PC-3 (cell line): ENCODE results near the gene PTGS1. TPM values are rescaled to one million over a fixed set of nuclear protein-coding genes. Genes with fewer than 3 reads are reported as not detected.

ENCODE experiments used
- ATAC-seq: fragments of 200-7000 bp; cut with Tn5 transposase; 2 replicates; pipeline ENCODE4 v1.9.1; 2020; ENCODE audit warnings: mild to moderate bottlenecking, moderate library complexity
- BruUV-seq: library from RNA; stranded (reverse); fragments of 400-500 nt; replicated peaks from 2 replicates; lab custom pipeline; 2021; lab: Mats Ljungman, UMichigan
- CTCF ChIA-PET: fragments of 300-600 bp; sonication (Branson Sonifier 250); formaldehyde crosslinking; loops from one replicate; lab custom pipeline; 2022; ENCODE audit warnings: antibody characterized with exemption; lab: Charles Lee
- POLR2A ChIA-PET: fragments of 300-600 bp; sonication (Branson Sonifier 250); formaldehyde crosslinking; loops from one replicate; lab custom pipeline; 2022; ENCODE audit warnings: antibody characterized with exemption; ENCODE audit not compliant: unreplicated experiment; lab: Charles Lee
- DNase-seq: peaks from one replicate; pipeline ENCODE4 v3.0.0-alpha.2; 2015
- H2AFZ ChIP-seq: fragments of 300-600 bp; sonication (generic); 2 replicates; pipeline ENCODE4 v1.6.0; 2016; ENCODE audit warnings: antibody characterized with exemption, low read length
- H3F3A ChIP-seq: fragments of 300-600 bp; sonication (generic); one replicate; pipeline ENCODE4 v1.6.0; 2017; ENCODE audit warnings: antibody characterized with exemption, low read length, control low read depth, mild to moderate bottlenecking; ENCODE audit not compliant: unreplicated experiment
- H3K27ac ChIP-seq: fragments of 300-600 bp; sonication (generic); 2 replicates; pipeline ENCODE4 v1.5.1; 2016; ENCODE audit warnings: mild to moderate bottlenecking, low read length
- H3K27me3 ChIP-seq: fragments of 300-600 bp; sonication (generic); 2 replicates; pipeline ENCODE4 v1.6.1; 2016; ENCODE audit warnings: low read length, mixed read lengths
- H3K36me3 ChIP-seq: fragments of 300-600 bp; sonication (generic); 2 replicates; pipeline ENCODE4 v1.6.1; 2016; ENCODE audit warnings: low read depth, mixed run types, low read length, mixed read lengths
- H3K4me1 ChIP-seq: fragments of 300-600 bp; sonication (generic); 2 replicates; pipeline ENCODE4 v1.5.1; 2016; ENCODE audit warnings: low read length; ENCODE audit not compliant: insufficient read depth
- H3K4me2 ChIP-seq: fragments of 300-600 bp; sonication (generic); 2 replicates; pipeline ENCODE4 v1.6.0; 2016; ENCODE audit warnings: low read length
- H3K4me3 ChIP-seq: fragments of 300-600 bp; sonication (generic); 2 replicates; pipeline ENCODE4 v1.5.1; 2016; ENCODE audit warnings: mild to moderate bottlenecking, low read length, mixed read lengths
- H3K79me2 ChIP-seq: fragments of 300-600 bp; sonication (generic); 2 replicates; pipeline ENCODE4 v1.6.1; 2017; ENCODE audit warnings: low read length, mixed read lengths
- H3K9ac ChIP-seq: fragments of 300-600 bp; sonication (generic); 2 replicates; pipeline ENCODE4 v1.6.0; 2016; ENCODE audit warnings: mild to moderate bottlenecking, low read length
- H3K9me2 ChIP-seq: fragments of 300-600 bp; sonication (generic); replicated peaks from 2 replicates; pipeline ENCODE4 v1.6.1; 2016; ENCODE audit warnings: mixed run types, low read length, mixed read lengths
- H3K9me3 ChIP-seq: fragments of 300-600 bp; sonication (generic); 2 replicates; pipeline ENCODE4 v1.6.1; 2016; ENCODE audit warnings: low read length, mixed read lengths
- H4K20me1 ChIP-seq: fragments of 300-600 bp; sonication (generic); 2 replicates; pipeline ENCODE4 v1.6.1; 2016; ENCODE audit warnings: low read length, mixed read lengths
- EZH2 ChIP-seq: fragments of 300-600 bp; sonication (generic); IDR thresholded peaks from one replicate; pipeline ENCODE4 v1.6.1; 2017; ENCODE audit warnings: antibody characterized with exemption, mild to moderate bottlenecking, low read length; ENCODE audit not compliant: unreplicated experiment
- EZH2phosphoT487 ChIP-seq: fragments of 300-600 bp; sonication (generic); IDR thresholded peaks from 2 replicates; pipeline ENCODE4 v1.6.1; 2018; ENCODE audit warnings: mild to moderate bottlenecking, antibody characterized with exemption, low read length, borderline replicate concordance
- intact Hi-C: fragments of 100-400 bp; cut with micrococcal nuclease; formaldehyde crosslinking; loops from 2 replicates; pipeline ENCODE4 v1.9.0; 2023
- total RNA-seq: library from RNA; depleted of rRNA; stranded (reverse); fragments of >200 nt; gene quantifications from 2 replicates; pipeline ENCODE4 v1.2.3, GENCODE V29; 2014
- TF ChIP-seq, protein P1 (sequence below): fragments of 300-600 bp; sonication (generic); conservative IDR thresholded peaks from 2 replicates; pipeline ENCODE4 v1.5.1; 2017; ENCODE audit warnings: antibody characterized with exemption, low read depth, mild to moderate bottlenecking, low read length

PTGS1 gene
- total RNA-seq, 1 experiment from 2014 or later: 0.44 TPM

DNA sequence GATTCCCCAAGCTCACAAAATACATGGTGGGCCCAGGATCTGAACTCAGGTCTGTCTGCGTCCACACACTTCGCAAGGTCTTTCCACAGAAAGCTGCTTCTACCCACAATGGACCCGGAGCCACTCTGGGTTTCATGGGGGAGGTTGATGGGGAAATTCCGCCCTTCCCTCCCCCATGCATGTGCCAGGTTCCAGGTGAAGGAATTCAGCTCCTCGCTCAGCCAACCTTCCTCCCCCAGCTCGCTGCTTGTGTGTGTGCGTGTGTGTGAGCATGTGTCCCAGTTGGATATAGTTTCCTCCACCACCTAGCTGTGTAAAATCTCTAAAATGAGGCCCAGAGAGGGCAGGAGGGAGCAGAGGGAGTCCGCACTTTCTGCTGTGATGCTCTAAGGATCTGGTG, 1.0 kb downstream of the PTGS1 start:
- no peaks in the 10 kb centered on the region for H3F3A ChIP-seq
- peaks cover 4% of the 10 kb centered on the region; the same call in 1 of the 2 replicates for H3K27me3 ChIP-seq
- no peaks in the 10 kb centered on the region for H3K9me3 ChIP-seq
- no peak overlapping the region for H3K9ac ChIP-seq
- intact Hi-C loops: no loop called here
- no peak overlapping the region for H3K4me3 ChIP-seq
- ChIA-PET POLR2A (no interaction called here), CTCF (no interaction called here)
- TF ChIP-seq EZH2phosphoT487 (no peak), EZH2 (no peak)
- TF ChIP-seq, protein P1, sequence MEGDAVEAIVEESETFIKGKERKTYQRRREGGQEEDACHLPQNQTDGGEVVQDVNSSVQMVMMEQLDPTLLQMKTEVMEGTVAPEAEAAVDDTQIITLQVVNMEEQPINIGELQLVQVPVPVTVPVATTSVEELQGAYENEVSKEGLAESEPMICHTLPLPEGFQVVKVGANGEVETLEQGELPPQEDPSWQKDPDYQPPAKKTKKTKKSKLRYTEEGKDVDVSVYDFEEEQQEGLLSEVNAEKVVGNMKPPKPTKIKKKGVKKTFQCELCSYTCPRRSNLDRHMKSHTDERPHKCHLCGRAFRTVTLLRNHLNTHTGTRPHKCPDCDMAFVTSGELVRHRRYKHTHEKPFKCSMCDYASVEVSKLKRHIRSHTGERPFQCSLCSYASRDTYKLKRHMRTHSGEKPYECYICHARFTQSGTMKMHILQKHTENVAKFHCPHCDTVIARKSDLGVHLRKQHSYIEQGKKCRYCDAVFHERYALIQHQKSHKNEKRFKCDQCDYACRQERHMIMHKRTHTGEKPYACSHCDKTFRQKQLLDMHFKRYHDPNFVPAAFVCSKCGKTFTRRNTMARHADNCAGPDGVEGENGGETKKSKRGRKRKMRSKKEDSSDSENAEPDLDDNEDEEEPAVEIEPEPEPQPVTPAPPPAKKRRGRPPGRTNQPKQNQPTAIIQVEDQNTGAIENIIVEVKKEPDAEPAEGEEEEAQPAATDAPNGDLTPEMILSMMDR: no peak
- no peak overlapping the region for H3K27ac ChIP-seq
- no peaks in the 10 kb centered on the region for H3K9me2 ChIP-seq
- no peaks in the 10 kb centered on the region for H3K36me3 ChIP-seq
- no peaks in the 10 kb centered on the region for H4K20me1 ChIP-seq
- BruUV-seq: no TSS peak
- no peak overlapping the region for H2AFZ ChIP-seq
- H3K4me1 ChIP-seq: peaks cover 15% of the 10 kb centered on the region
- ATAC-seq (no peak), DNase-seq (no peak)
- no peaks in the 10 kb centered on the region for H3K79me2 ChIP-seq
- no peak overlapping the region for H3K4me2 ChIP-seq

GRCh38 chr9:122372856-122373845, 2.3 kb downstream of the PTGS1 start:
- no peak for DNase-seq
- ChIA-PET POLR2A (no interaction called here), CTCF (no interaction called here)
- Histone ChIP-seq H4K20me1 (no peaks in the 10 kb centered on the region), H3K27me3 (peaks cover 4% of the 10 kb centered on the region; the same call in 1 of the 2 replicates), H3K27ac (no peak overlapping the region), H3K36me3 (no peaks in the 10 kb centered on the region), H3K4me2 (no peak overlapping the region), H3K9me3 (no peaks in the 10 kb centered on the region), H3K4me1 (peaks cover 5% of the 10 kb centered on the region), H3F3A (no peaks in the 10 kb centered on the region), H2AFZ (no peak overlapping the region), H3K4me3 (no peak overlapping the region), H3K9ac (no peak overlapping the region), H3K9me2 (no peaks in the 10 kb centered on the region), H3K79me2 (no peaks in the 10 kb centered on the region)
- no peak for TF ChIP-seq EZH2
- TF ChIP-seq, protein P1: no peak
- TF ChIP-seq EZH2phosphoT487: no peak
- BruUV-seq: no TSS peak
- intact Hi-C loops: no loop called here
- ATAC-seq: no peak
